NOMO-1 treated with dmso at 0.1 percent for 144 hours (cell line): ENCODE measurements around the gene NPIPB5.
"Not testable (repeated sequence)": the region's sequence is repeated elsewhere in the genome, so short reads cannot be mapped to it uniquely, and the experiment has no call there.

ENCODE experiments used
- DNase-seq: peaks from one replicate; lab custom pipeline; 2025; ENCODE audit not compliant: unreplicated experiment; lab: John Stamatoyannopoulos, UW

The NPIPB5 gene

DNA sequence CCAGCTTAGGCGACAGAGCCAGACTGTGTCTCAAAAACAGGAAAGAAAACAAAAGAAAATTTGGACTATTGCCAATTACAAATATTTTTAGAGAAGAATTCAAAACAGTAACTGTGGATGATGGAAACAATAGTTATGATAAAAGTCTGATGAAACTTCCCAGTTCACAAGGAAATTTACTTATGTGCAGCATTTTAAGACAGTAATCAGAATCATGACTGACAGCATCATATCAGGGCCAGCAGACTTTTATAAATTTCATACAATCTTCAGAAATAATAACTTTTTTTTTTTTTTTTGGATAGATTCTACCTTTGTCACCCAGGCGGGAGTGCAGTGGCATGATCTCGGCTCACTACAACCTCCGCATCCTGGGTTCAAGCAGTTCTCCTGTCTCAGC lies at the start of gene NPIPB5:
Gene NPIPB5, plus strand, starts transcription at position 301 of the 400 bp plus-strand sequence. CDS start 2,911 bp downstream, outside the sequence.
- DNase-seq, result not testable (repeated sequence)

DNA sequence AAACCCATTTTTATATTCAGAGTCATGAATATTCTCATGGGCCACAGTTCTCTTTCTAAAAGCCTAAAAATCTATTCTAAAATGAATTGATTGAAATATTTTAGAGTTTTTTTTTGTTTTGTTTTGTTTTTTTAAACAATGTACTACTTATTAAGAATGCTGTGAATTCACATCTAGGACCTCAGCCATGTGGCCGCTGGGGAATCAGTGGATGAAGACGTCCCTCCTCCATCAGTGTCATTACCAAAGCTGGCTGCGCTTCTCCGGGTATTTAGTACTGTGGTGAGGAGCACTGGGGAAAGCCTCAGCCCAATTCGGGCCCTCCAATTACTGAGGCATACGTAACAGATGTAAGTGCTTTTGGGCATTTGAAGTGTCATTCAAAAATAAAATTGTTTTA lies 41.8 kb upstream of the NPIPB5 start:
- not testable (repeated sequence) for DNase-seq

DNA sequence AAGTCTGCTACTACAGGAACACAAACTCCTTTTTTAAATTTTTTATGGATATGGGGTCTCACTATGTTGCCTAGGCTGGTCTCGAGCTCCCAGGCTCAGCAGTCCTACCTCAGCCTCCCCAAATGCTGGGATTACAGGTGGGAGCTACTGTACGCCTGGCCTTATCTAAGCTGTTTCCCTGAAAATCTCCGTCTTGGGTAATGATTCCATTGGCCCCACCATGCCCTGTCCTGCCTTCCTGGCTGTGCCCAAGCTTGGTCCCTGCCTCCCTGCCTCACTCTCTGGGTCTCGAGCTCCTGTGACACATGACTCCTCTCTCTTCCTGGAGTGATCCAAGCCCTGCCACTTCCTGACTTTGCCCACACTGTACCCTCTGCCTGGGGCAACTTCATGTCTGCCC lies 27.3 kb downstream of the NPIPB5 start:
- DNase-seq, result not testable (repeated sequence)

DNA sequence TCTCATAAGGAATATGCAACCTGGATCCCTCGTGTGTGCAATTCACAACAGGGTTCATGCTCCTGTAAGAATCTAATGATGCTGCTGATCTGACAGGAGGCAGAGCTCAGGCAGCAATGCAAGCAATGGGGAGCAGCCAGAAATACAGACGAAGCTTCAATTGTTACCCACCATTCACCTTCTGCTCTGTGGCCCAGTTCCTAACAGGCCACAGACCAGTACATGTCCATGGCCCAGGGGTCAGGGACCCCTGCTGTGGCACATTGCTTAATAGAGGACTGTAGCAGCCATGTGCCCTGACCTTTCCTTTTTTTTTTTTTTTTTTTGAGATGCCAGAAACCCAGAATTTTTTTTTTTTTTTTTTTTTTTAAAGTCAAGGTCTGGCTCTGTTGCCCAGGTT lies 34.1 kb downstream of the NPIPB5 start:
- DNase-seq, result not testable (repeated sequence)

DNA sequence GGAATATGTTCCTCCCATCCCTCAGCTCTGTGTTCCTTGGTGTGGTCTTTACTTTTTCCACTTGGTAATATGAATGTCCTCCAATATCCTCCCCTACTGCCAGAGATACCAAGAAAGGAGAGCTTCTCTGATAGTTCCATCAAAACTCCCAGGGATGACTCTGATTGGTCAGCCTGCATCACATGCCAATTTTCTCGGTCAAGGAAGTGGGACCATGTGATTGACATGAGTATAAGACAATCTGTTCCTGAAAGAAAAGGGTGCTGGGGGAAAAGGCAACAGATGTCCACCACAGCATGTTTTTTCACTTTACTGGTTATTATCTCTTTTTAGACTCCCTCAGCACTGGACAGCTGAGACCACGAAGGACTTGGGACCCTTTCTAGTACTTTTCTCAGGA lies 35.9 kb downstream of the NPIPB5 start:
- DNase-seq, result not testable (repeated sequence)

DNA sequence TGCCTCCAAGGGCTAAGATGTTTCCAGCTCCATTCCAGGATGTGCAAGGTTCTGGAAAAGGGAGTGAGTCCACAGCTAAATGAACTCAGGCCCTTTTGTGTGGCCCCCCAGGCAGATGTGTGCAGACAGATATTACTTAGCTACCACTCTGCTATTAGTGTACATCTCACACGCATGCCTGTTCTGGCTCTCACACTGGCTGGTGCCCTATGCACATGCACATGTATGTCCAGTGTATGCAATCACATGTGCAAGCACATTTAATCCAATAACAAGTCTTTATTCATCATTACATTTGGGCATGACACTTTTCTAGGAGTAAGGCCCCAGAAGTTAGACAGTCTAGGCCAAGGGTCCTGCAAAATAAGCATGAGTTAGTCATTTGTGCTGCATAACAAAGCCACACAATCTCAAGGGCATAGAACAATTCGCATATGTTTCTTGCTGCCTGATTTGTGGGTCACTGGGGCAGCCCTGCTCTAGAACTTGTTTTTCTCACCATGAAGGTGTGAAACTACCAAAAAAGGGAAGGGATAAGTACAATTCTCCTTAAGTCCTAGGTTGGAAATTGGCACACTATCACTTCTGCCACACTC lies 36.6 kb downstream of the NPIPB5 start:
- DNase-seq, result not testable (repeated sequence)

DNA sequence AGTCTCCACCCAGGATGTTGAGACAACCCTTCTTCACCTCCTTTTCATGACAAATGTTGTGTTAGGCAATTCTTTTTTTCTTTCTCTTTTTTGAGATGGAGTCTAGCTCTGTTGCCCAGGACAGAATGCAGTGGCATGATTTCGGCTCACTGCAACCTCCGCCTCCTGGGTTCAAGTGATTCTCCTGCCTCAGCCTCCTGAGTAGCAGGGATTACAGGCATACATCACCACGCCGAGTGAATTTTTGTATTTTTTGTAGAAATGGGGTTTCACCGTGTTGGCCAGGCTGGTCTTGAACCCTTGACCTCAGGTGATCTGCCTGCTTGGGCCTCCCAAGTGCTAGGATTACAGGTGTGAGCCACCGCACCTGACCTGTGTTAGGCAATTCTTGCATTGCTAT lies 39.2 kb downstream of the NPIPB5 start:
- not testable (repeated sequence) for DNase-seq

DNA sequence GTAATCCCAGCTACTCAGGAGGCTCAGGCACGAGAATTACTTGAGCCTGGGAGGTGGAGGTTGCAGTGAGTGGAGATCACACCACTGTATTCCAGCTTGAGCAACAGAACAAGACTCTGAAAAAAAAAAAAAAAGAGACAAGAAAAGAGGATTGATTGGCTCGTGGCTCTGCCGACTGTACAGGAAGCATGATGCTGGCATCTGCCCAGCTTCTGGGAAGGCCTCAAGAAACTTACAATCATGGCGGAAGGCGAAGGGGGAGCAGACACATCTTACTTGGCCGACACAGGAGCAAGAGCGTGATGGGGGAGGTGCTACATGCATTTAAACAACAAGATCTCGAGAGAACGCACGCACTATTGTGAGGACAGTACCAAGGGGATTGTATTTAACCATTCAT lies 40.5 kb downstream of the NPIPB5 start:
- not testable (repeated sequence) for DNase-seq

DNA sequence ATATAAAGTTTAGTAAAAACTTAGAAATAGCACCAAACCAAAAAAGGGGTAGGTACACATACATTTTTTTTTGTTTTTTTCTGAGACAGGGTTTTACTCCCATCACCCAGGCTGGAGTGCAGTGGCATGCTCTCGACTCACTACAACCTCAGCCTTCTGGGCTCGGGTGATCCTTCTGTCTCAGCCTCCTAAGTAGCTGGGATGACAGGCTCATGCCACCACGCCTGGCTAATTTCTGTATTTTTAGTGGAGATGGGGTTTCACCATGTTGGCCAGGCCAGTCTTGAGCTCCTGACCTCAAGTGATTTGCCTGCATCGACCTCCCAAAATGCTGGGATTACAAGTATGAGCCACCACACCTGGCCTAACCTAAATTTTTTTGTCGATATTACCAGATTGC lies 41.0 kb downstream of the NPIPB5 start:
- DNase-seq, result not testable (repeated sequence)

DNA sequence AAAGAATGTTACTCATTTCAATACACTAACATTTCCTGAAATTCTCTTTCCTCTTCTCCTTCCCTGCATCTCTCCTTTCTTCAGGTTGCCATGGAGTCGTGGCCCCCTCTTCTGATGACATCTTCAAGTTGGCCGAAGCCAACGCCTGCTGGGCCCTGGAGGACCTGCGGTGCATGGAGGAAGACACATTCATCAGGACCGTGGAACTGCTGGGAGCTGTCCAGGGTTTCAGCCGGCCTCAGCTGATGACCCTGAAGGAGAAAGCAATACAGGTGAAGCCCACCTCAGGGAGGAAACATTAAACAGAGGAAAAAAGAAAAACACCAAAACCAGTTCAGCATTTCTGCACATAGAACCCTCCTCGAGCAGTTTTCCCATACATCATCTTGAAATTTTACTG lies 46.1 kb downstream of the NPIPB5 start:
- not testable (repeated sequence) for DNase-seq
